GM12878 (cell line): ENCODE results near the gene AOPEP. TPM values are rescaled to one million over a fixed set of nuclear protein-coding genes. Genes with fewer than 3 reads are reported as not detected.

Experiments
- ATAC-seq: fragments of 200-7000 bp; cut with Tn5 transposase; 3 replicates; pipeline ENCODE4 v1.9.1; 2020; ENCODE audit warnings: mild to moderate bottlenecking, moderate library complexity
- BruUV-seq: library from RNA; stranded (reverse); fragments of 400-500 nt; replicated peaks from 2 replicates; lab custom pipeline; 2021; lab: Mats Ljungman, UMichigan
- CTCF ChIA-PET: fragments of 300-600 bp; sonication (Branson Sonifier 250); formaldehyde crosslinking; extraction: SDS; loops from one replicate; lab custom pipeline; 2021; ENCODE audit warnings: inconsistent platforms; lab: Yijun Ruan, JAX
- POLR2A ChIA-PET: fragments of 350-600 bp; formaldehyde crosslinking; extraction: SDS; loops from one replicate; lab custom pipeline; 2021; ENCODE audit warnings: inconsistent platforms; lab: Charles Lee
- RAD21 ChIA-PET: fragments of 300-600 bp; sonication (Branson Sonifier 250); formaldehyde crosslinking; loops from one replicate; lab custom pipeline; 2023; ENCODE audit warnings: antibody characterized with exemption; ENCODE audit not compliant: unreplicated experiment; lab: Charles Lee
- SMC1A ChIA-PET: fragments of 300-600 bp; sonication (Branson Sonifier 250); formaldehyde crosslinking; loops from one replicate; lab custom pipeline; 2023; ENCODE audit not compliant: unreplicated experiment, uncharacterized antibody; lab: Charles Lee
- DNase-seq: peaks from one replicate; pipeline ENCODE4 v3.0.0-alpha.2; 2011; ENCODE audit warnings: low read depth, low spot score
- FAIRE-seq: peaks from 3 replicates; lab custom pipeline; 2011; peaks lifted over from hg19 to GRCh38; lab: Jason Lieb, UNC
- H2AFZ ChIP-seq: 2 replicates; pipeline ENCODE4 v1.6.0; 2011; ENCODE audit warnings: low read depth, low read length, control low read depth; ENCODE audit not compliant: control insufficient read depth
- H3K27ac ChIP-seq: 2 replicates; pipeline ENCODE4 v1.5.1; 2011; ENCODE audit warnings: control low read depth; ENCODE audit not compliant: control insufficient read depth, insufficient read depth
- H3K27me3 ChIP-seq, 2 experiments: replicated peaks in 1 of 2; 2 replicates each; pipeline versions ENCODE4 v1.6.0 to v1.6.1; 2011; ENCODE audit warnings: low read length in 1 of 2; ENCODE audit not compliant: control insufficient read depth in 2 of 2, insufficient read depth in 2 of 2
- H3K36me3 ChIP-seq, 2 experiments: 2 replicates each; pipeline ENCODE4 v1.5.1; 2011; ENCODE audit warnings: low read length in 1 of 2; ENCODE audit not compliant: control insufficient read depth in 2 of 2, insufficient read depth in 2 of 2
- H3K4me1 ChIP-seq: 2 replicates; pipeline ENCODE4 v1.6.1; 2011; ENCODE audit warnings: mild to moderate bottlenecking, low read length, moderate library complexity, mixed read lengths; ENCODE audit not compliant: control insufficient read depth, insufficient read depth
- H3K4me2 ChIP-seq: 2 replicates; pipeline ENCODE4 v1.6.0; 2011; ENCODE audit warnings: control low read depth; ENCODE audit not compliant: control insufficient read depth, insufficient read depth
- H3K4me3 ChIP-seq: fragments of 200-600 bp; sonication (generic); 2 replicates; pipeline ENCODE4 v1.5.1; 2016
- H3K79me2 ChIP-seq: 2 replicates; pipeline ENCODE4 v1.6.0; 2011; ENCODE audit warnings: low read length; ENCODE audit not compliant: control insufficient read depth, insufficient read depth
- H3K9ac ChIP-seq: 2 replicates; pipeline ENCODE4 v1.8.0; 2011; ENCODE audit warnings: low read length, control low read depth, mixed read lengths; ENCODE audit not compliant: control insufficient read depth, insufficient read depth
- H3K9me3 ChIP-seq: replicated peaks from 3 replicates; pipeline ENCODE4 v1.5.1; 2011; ENCODE audit warnings: mild to moderate bottlenecking, low read length; ENCODE audit not compliant: control insufficient read depth, insufficient read depth
- H4K20me1 ChIP-seq: 2 replicates; pipeline ENCODE4 v1.6.0; 2011; ENCODE audit not compliant: control insufficient read depth, insufficient read depth
- FOXK2 ChIP-seq: fragments of 450-650 bp; IDR thresholded peaks from 2 replicates; pipeline ENCODE4 v1.6.1; 2017; ENCODE audit warnings: mild to moderate bottlenecking, moderate library complexity
- USF2 ChIP-seq: IDR thresholded peaks from 2 replicates; pipeline ENCODE4 v1.6.1; 2011; ENCODE audit warnings: low read depth, low read length, improper control_type of control experiment, borderline replicate concordance
- WGBS: methylation state at CpG from one replicate; pipeline ENCODE4 v1.1.6; 2016; ENCODE audit warnings: low lambda C conversion rate; ENCODE audit not compliant: insufficient replicate concordance, insufficient coverage; ENCODE audit errors: missing lambda C conversion rate; 5-methylcytosine and 5-hydroxymethylcytosine counted together
- in situ Hi-C: fragments of 300-500 bp; cut with MboI; formaldehyde crosslinking; loops from 9 replicates; pipeline ENCODE4 v1.14.3; 2018; ENCODE audit warnings: mixed read lengths
- intact Hi-C: fragments of 100-400 bp; cut with micrococcal nuclease; formaldehyde crosslinking; loops from one replicate; pipeline ENCODE4 v1.14.2; 2022; ENCODE audit not compliant: unreplicated experiment
- polyA plus RNA-seq, 11 experiments: library from polyadenylated mRNA; depleted of rRNA in 4 of 11; unstranded in 6 of 11; stranded (reverse) in 5 of 11; fragments of >200 nt; fragmentation: Nextera tagmentation in 4 of 11; fragmentation: Illumina TruSeq in 1 of 11; extraction: Ambion mirVana in 4 of 11; extraction: Trizol in 1 of 11; gene quantifications; 1 replicate in 1 of 11; 2 replicates in 10 of 11; pipeline versions ENCODE4 v1.2.1 to v1.2.3, GENCODE V29; 2011 to 2016; ENCODE audit warnings: inconsistent platforms in 2 of 11, missing spikeins in 2 of 11, low read depth in 1 of 11
- total RNA-seq, 4 experiments: library from RNA; depleted of rRNA in 3 of 4; stranded (reverse); fragments of >200 nt in 3 of 4; fragmentation: Illumina TruSeq in 1 of 4; extraction: Trizol in 1 of 4; gene quantifications; 2 replicates each; pipeline versions ENCODE4 v1.2.1 to v1.2.3, GENCODE V29; 2013 to 2021
- TF ChIP-seq, protein P1 (sequence below), 3 experiments: IDR thresholded peaks in 2 of 3; conservative IDR thresholded peaks in 1 of 3; 2 replicates each; pipeline ENCODE4 v1.5.1; 2011; ENCODE audit warnings: low read depth in 3 of 3, low read length in 3 of 3, mild to moderate bottlenecking in 3 of 3, control low read depth in 2 of 3, moderate library complexity in 2 of 3, inconsistent platforms in 1 of 3, mixed read lengths in 1 of 3; ENCODE audit not compliant: control insufficient read depth in 2 of 3, insufficient read depth in 1 of 3; ENCODE audit errors: extremely low read depth in 1 of 3

AOPEP gene
- total and polyA plus RNA-seq, 10 of the 15 experiments (the other 5 are each of a cell fraction or from before 2014, with no cell fraction given), result 2.3 to 16.9 (median 10.1) TPM

- DNase-seq, result no peak
- SMC1A ChIA-PET, result interaction anchor here (1.1 kb wide), 1 partner anchor 31 kb away, joined by 4 read pairs; no protein-coding TSS in a partner anchor
- Histone ChIP-seq H4K20me1 (no peaks in the 10 kb centered on the region), H3K4me2 (no peak overlapping the region), H3K4me1 (no peaks in the 10 kb centered on the region; the same call in 1 of the 2 replicates), H3K9me3 (no peaks in the 10 kb centered on the region), H3K36me3 (no peaks in the 10 kb centered on the region; a peak in 1 of 4 replicates), H3K79me2 (no peaks in the 10 kb centered on the region), H3K27me3 (no peaks in the 10 kb centered on the region), H3K4me3 (no peak overlapping the region), H3K9ac (no peak overlapping the region), H2AFZ (no peak overlapping the region), H3K27ac (no peak overlapping the region)
- in situ Hi-C loops, result no loop called here
- TF ChIP-seq, protein P1, sequence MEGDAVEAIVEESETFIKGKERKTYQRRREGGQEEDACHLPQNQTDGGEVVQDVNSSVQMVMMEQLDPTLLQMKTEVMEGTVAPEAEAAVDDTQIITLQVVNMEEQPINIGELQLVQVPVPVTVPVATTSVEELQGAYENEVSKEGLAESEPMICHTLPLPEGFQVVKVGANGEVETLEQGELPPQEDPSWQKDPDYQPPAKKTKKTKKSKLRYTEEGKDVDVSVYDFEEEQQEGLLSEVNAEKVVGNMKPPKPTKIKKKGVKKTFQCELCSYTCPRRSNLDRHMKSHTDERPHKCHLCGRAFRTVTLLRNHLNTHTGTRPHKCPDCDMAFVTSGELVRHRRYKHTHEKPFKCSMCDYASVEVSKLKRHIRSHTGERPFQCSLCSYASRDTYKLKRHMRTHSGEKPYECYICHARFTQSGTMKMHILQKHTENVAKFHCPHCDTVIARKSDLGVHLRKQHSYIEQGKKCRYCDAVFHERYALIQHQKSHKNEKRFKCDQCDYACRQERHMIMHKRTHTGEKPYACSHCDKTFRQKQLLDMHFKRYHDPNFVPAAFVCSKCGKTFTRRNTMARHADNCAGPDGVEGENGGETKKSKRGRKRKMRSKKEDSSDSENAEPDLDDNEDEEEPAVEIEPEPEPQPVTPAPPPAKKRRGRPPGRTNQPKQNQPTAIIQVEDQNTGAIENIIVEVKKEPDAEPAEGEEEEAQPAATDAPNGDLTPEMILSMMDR (IDR thresholded peaks at IDR 0.05 in 2 of 3, conservative IDR thresholded peaks at IDR 0.05 in 1 of 3; ENCODE audit: control insufficient read depth in 2 of 3, extremely low read depth in 1 of 3, insufficient read depth in 1 of 3, low read depth in 3 of 3, low read length in 3 of 3), result 0 out of 6 replicates have a peak, but pooled peaks of 1 of the 3 experiments have one; percentile 2
- TF ChIP-seq USF2 (no peak), FOXK2 (no peak)
- peak; percentile 31; the same call in 1 of the 3 replicates for ATAC-seq
- RAD21 ChIA-PET, result no interaction called here
- CTCF ChIA-PET, result interaction anchor here (0.8 kb wide), 1 partner anchor 427 kb away, joined by 4 read pairs; no protein-coding TSS in a partner anchor
- no TSS peak for BruUV-seq
- intact Hi-C loops, result no loop called here
- WGBS, result 91% methylated on average over 12 of the region's 12 CpGs
- POLR2A ChIA-PET, result no interaction called here
- FAIRE-seq, result no peak
Measured at GRCh38 chr9:95096381-95096780, 369.9 kb downstream of the AOPEP start.
